Transverse colon (tissue), 4 donors: ENCODE results near the gene ODF4. TPM values are rescaled to one million over a fixed set of nuclear protein-coding genes. Genes with fewer than 3 reads are reported as not detected.

Source experiments
- DNase-seq: peaks from one replicate; pipeline ENCODE4 v3.0.0-alpha.2; 2019
- H3K27ac ChIP-seq, 4 donors: fragments of 200-600 bp; sonication (generic); 2 replicates each; pipeline ENCODE4 v1.5.1; 2016 to 2018; ENCODE audit warnings: inconsistent platforms in 4 of 4
- H3K27me3 ChIP-seq: fragments of 200-600 bp; sonication (generic); 2 replicates; pipeline ENCODE4 v1.5.1; 2017; ENCODE audit warnings: inconsistent platforms
- H3K36me3 ChIP-seq, 4 donors: fragments of 200-600 bp; sonication (generic); 2 replicates each; pipeline ENCODE4 v1.5.1; 2017 to 2019; ENCODE audit warnings: inconsistent platforms in 4 of 4
- H3K4me1 ChIP-seq, 4 donors: fragments of 200-600 bp; sonication (generic); 2 replicates each; pipeline ENCODE4 v1.5.1; 2017 to 2020; ENCODE audit warnings: inconsistent platforms in 4 of 4
- H3K4me3 ChIP-seq, 4 donors: fragments of 200-600 bp; sonication (generic); 1 replicate in 1 of 4; 2 replicates in 3 of 4; pipeline versions ENCODE4 v1.5.1 to v1.6.1; 2017 to 2019; ENCODE audit warnings: inconsistent platforms in 4 of 4
- H3K9me3 ChIP-seq, 2 donors: fragments of 200-600 bp; sonication (generic); 2 replicates each; pipeline ENCODE4 v1.5.1; 2017 to 2019; ENCODE audit warnings: inconsistent platforms in 2 of 2
- CTCF ChIP-seq, 5 experiments: fragments of 200-600 bp in 3 of 5; fragments of 450-650 bp in 2 of 5; sonication (generic) in 3 of 5; IDR thresholded peaks; 1 replicate in 2 of 5; 2 replicates in 3 of 5; pipeline ENCODE4 v1.5.1; 2016 to 2017; ENCODE audit warnings: antibody characterized with exemption in 5 of 5, inconsistent platforms in 3 of 5, mild to moderate bottlenecking in 2 of 5, moderate library complexity in 1 of 5
- EP300 ChIP-seq: sonication (generic); formaldehyde crosslinking; IDR thresholded peaks from one replicate; pipeline ENCODE4 v1.6.1; 2017; ENCODE audit warnings: antibody characterized with exemption, low read depth
- POLR2A ChIP-seq: fragments of 450-650 bp; IDR thresholded peaks from one replicate; pipeline ENCODE4 v1.6.1; 2016; ENCODE audit warnings: antibody characterized with exemption, mild to moderate bottlenecking, moderate library complexity
- POLR2AphosphoS5 ChIP-seq, 3 donors: sonication (generic); formaldehyde crosslinking; IDR thresholded peaks; one replicate each; pipeline ENCODE4 v1.6.1; 2016; ENCODE audit warnings: antibody characterized with exemption in 3 of 3
- WGBS, 2 donors: methylation state at CpG; one replicate each; pipeline ENCODE4 v1.1.5; 2018; ENCODE audit warnings: low coverage in 1 of 2; 5-methylcytosine and 5-hydroxymethylcytosine counted together
- in situ Hi-C, 4 donors: fragments of 200-750 bp; cut with MboI; loops; one replicate each; pipeline versions ENCODE4 v1.15.0 to v1.15.1; 2017; ENCODE audit warnings: low sequenced_read_pairs in 3 of 4, low pct_ligation_motif_present in 1 of 4, low pct_unique_long_range_greater_than_20kb in 1 of 4
- intact Hi-C: fragments of 100-400 bp; cut with DNase I; formaldehyde crosslinking; loops from one replicate; pipeline ENCODE4 v1.15.1; 2023; ENCODE audit warnings: low total_unique reads
- total RNA-seq, 4 donors: library from RNA; depleted of rRNA; stranded (reverse); fragments of >200 nt; gene quantifications; one replicate each; pipeline ENCODE4 v1.1.0, GENCODE V29; 2016

Gene ODF4
- total RNA-seq, 4 donors from 2014 or later, result not detected

- Histone ChIP-seq H3K27me3 (no peaks in the 10 kb centered on the region), H3K4me1 (peaks cover 0 to 5% (median 0%) of the 10 kb centered on the region in 4 donors), H3K27ac (no peak overlapping the region), H3K36me3 (peaks cover 0 to 12% (median 4%) of the 10 kb centered on the region in 4 donors), H3K9me3 (no peaks in the 10 kb centered on the region), H3K4me3 (no peak overlapping the region)
- no peak for DNase-seq
- intact Hi-C loops, result no loop called here
- in situ Hi-C loops, result no loop called here
- TF ChIP-seq EP300 (no peak), POLR2A (no peak), POLR2AphosphoS5 (IDR thresholded peaks at IDR 0.05) (no peak), CTCF (IDR thresholded peaks at IDR 0.05) (no peak)
- WGBS, 2 donors, result 79% methylated on average over 1 of the region's 1 CpG; no CpG with 5 or more reads in 1 of the 2 donors
Observed at GRCh38 chr17:8365143-8365542, 25.5 kb downstream of the ODF4 start.

GRCh38 chr17:8366231-8366630, 26.6 kb downstream of the ODF4 start:
- WGBS, 2 donors, result 73 to 81% methylated on average over 2 of the region's 2 CpGs
- intact Hi-C loops, result no loop called here
- Histone ChIP-seq H3K27me3 (no peaks in the 10 kb centered on the region), H3K9me3 (no peaks in the 10 kb centered on the region), H3K4me3 (no peak overlapping the region), H3K36me3 (peaks cover 0 to 17% (median 6%) of the 10 kb centered on the region in 4 donors), H3K27ac (no peak overlapping the region), H3K4me1 (peaks cover 0 to 5% (median 0%) of the 10 kb centered on the region in 4 donors)
- DNase-seq, result no peak
- in situ Hi-C loops, result no loop called here
- TF ChIP-seq POLR2AphosphoS5 (IDR thresholded peaks at IDR 0.05), result peak in 1 of 3 donors; percentile 15
- no peak for TF ChIP-seq POLR2A

GRCh38 chr17:8368193-8368592, 28.6 kb downstream of the ODF4 start:
- 42 to 52% methylated on average over 3 of the region's 3 CpGs for WGBS, 2 donors
- in situ Hi-C loops (no loop called here), intact Hi-C loops (no loop called here)
- Histone ChIP-seq H3K36me3 (peaks cover 0 to 17% (median 6%) of the 10 kb centered on the region in 4 donors), H3K4me3 (no peak overlapping the region), H3K27me3 (no peaks in the 10 kb centered on the region), H3K27ac (no peak overlapping the region), H3K9me3 (no peaks in the 10 kb centered on the region), H3K4me1 (peaks cover 0 to 5% (median 0%) of the 10 kb centered on the region in 4 donors)
- DNase-seq, result no peak
- TF ChIP-seq POLR2AphosphoS5 (IDR thresholded peaks at IDR 0.05) (no peak), CTCF (IDR thresholded peaks at IDR 0.05) (no peak), POLR2A (no peak), EP300 (no peak)

- in situ Hi-C loops, result no loop called here
- intact Hi-C loops, result no loop called here
- DNase-seq, result no peak
Observed at GRCh38 chr17:8369944-8370343, 30.3 kb downstream of the ODF4 start.

More at GRCh38 chr17:8369944-8370343, 30.3 kb downstream of the ODF4 start:
- H3K9me3 ChIP-seq, result no peaks in the 10 kb centered on the region
- H3K27me3 ChIP-seq, result no peaks in the 10 kb centered on the region
- WGBS, 2 donors, result 71 to 85% methylated on average over 8 of the region's 8 CpGs
- H3K4me3 ChIP-seq, result no peak overlapping the region
- no peak overlapping the region for H3K27ac ChIP-seq
- H3K4me1 ChIP-seq, result peaks cover 0 to 7% (median under 1%) of the 10 kb centered on the region in 4 donors
- H3K36me3 ChIP-seq, result peaks cover 0 to 17% (median 6%) of the 10 kb centered on the region in 4 donors
- TF ChIP-seq CTCF (IDR thresholded peaks at IDR 0.05), result no peak
- no peak for TF ChIP-seq POLR2A
- no peak for TF ChIP-seq POLR2AphosphoS5 (IDR thresholded peaks at IDR 0.05)
- TF ChIP-seq EP300, result no peak
